HG03135 (cell line): ENCODE results near the gene SLC35B2.

Source experiments
- ATAC-seq: cut with Tn5 transposase; IDR thresholded peaks from one replicate; pipeline ENCODE4 v1.9.1; 2021; ENCODE audit warnings: mild to moderate bottlenecking, moderate library complexity; ENCODE audit not compliant: unreplicated experiment

The SLC35B2 gene

GRCh38 chr6:44257025-44257752 is at the start of gene SLC35B2:
SLC35B2 (minus strand) TSS chr6:44257528; CDS start chr6:44257410, 118 bp downstream.
- peak; percentile 35 for ATAC-seq

GRCh38 chr6:44306710-44307109 is 49.4 kb upstream of the SLC35B2 start:
- ATAC-seq, result no peak

- no peak for ATAC-seq
These were observed 47.9 kb upstream of the SLC35B2 start for GRCh38 chr6:44305200-44305725.

- ATAC-seq, result no peak
These were observed 47.2 kb upstream of the SLC35B2 start for GRCh38 chr6:44304282-44305199.

- ATAC-seq, result no peak
These were observed 46.5 kb upstream of the SLC35B2 start for GRCh38 chr6:44303842-44304241.

GRCh38 chr6:44302856-44303255 is 45.5 kb upstream of the SLC35B2 start:
- no peak for ATAC-seq

- no peak for ATAC-seq
These were observed 44.6 kb upstream of the SLC35B2 start for GRCh38 chr6:44301782-44302564.

GRCh38 chr6:44301106-44301505 is 43.8 kb upstream of the SLC35B2 start:
- no peak for ATAC-seq

GRCh38 chr6:44300292-44300823 is 43.0 kb upstream of the SLC35B2 start:
- no peak for ATAC-seq

GRCh38 chr6:44298864-44299263 is 41.5 kb upstream of the SLC35B2 start:
- no peak for ATAC-seq

- no peak for ATAC-seq
These were observed 40.9 kb upstream of the SLC35B2 start for GRCh38 chr6:44298055-44298803.

- ATAC-seq, result no peak
These were observed 40.0 kb upstream of the SLC35B2 start for GRCh38 chr6:44297063-44298038.

GRCh38 chr6:44294832-44295791 is 37.8 kb upstream of the SLC35B2 start:
- ATAC-seq, result no peak

GRCh38 chr6:44292661-44293365 is 35.5 kb upstream of the SLC35B2 start:
- no peak for ATAC-seq

GRCh38 chr6:44291841-44292240 is 34.5 kb upstream of the SLC35B2 start:
- ATAC-seq, result no peak

GRCh38 chr6:44289726-44290260 is 32.5 kb upstream of the SLC35B2 start:
- ATAC-seq, result no peak

GRCh38 chr6:44286747-44287146 is 29.4 kb upstream of the SLC35B2 start:
- ATAC-seq, result no peak
